Ascending aorta (tissue), 2 donors: ENCODE data around the gene BAZ2B. TPM values are rescaled to one million over a fixed set of nuclear protein-coding genes. Genes with fewer than 3 reads are reported as not detected.
A peak's percentile ranks its signal among the peaks of the same experiment; 100 is the strongest.

ENCODE experiments used
- DNase-seq, 2 donors: peaks; one replicate each; pipeline ENCODE4 v3.0.0-alpha.2; 2019; ENCODE audit warnings: low spot score in 2 of 2
- H3K27ac ChIP-seq, 2 donors: fragments of 200-600 bp; sonication (generic); one replicate each; pipeline ENCODE4 v1.5.1; 2016 to 2017; ENCODE audit warnings: mild to moderate bottlenecking in 1 of 2
- H3K27me3 ChIP-seq: fragments of 200-600 bp; sonication (generic); one replicate; pipeline ENCODE4 v1.5.1; 2017
- H3K36me3 ChIP-seq, 2 donors: fragments of 200-600 bp; sonication (generic); one replicate each; pipeline ENCODE4 v1.5.1; 2016
- H3K4me1 ChIP-seq, 2 donors: fragments of 200-600 bp; sonication (generic); one replicate each; pipeline ENCODE4 v1.5.1; 2016 to 2017; ENCODE audit warnings: mild to moderate bottlenecking in 1 of 2
- H3K4me3 ChIP-seq, 2 donors: fragments of 200-600 bp; sonication (generic); one replicate each; pipeline ENCODE4 v1.5.1; 2016 to 2017; ENCODE audit warnings: mild to moderate bottlenecking in 1 of 2
- H3K9me3 ChIP-seq, 2 donors: fragments of 200-600 bp; sonication (generic); one replicate each; pipeline ENCODE4 v1.5.1; 2016
- CTCF ChIP-seq, 3 experiments: fragments of 200-600 bp in 2 of 3; fragments of 450-650 bp in 1 of 3; sonication (generic) in 2 of 3; IDR thresholded peaks; one replicate each; pipeline ENCODE4 v1.5.1; 2016 to 2019; ENCODE audit warnings: antibody characterized with exemption in 3 of 3, mild to moderate bottlenecking in 1 of 3, moderate library complexity in 1 of 3
- intact Hi-C: fragments of 100-400 bp; cut with DNase I; formaldehyde crosslinking; loops from one replicate; pipeline ENCODE4 v1.15.1; 2023
- total RNA-seq: library from RNA; depleted of rRNA; stranded (reverse); fragments of >200 nt; gene quantifications from one replicate; pipeline ENCODE4 v1.1.0, GENCODE V29; 2016

BAZ2B gene
- total RNA-seq, 1 donor from 2014 or later = 30.8 TPM

DNA sequence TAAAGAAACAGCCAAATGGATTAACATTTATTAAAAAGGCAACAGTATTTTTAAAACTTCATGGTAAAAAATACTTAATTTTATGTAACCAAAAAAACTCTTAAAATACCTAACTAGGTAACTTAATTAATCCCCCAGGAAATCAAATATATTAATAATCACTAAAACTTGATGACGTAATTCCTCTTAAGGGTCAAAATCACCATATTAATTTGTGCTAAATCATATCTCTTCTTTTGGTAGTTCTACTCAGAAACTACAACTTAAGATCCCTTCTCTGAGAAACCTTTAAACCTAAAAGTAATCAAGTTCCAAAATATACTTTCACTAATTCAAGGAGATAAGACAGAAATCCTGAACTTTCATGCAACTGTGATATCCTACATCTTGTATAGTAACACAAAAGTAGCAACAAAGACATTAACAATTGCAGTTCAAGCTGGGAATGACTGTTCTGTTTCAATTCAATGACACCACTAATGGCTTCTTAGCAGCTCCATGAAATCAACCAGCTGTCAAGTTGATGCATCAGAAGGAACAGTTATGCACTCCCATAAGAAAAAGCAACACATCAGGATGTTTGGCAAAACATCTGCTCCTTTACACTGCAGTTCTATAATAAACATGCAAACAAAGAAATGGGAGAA is 4.0 kb downstream of the BAZ2B start:
- TF ChIP-seq CTCF (IDR thresholded peaks at IDR 0.05) = no peak
- Histone ChIP-seq H3K36me3 (no peaks in the 10 kb centered on the region), H3K27me3 (no peaks in the 10 kb centered on the region), H3K9me3 (no peaks in the 10 kb centered on the region), H3K4me3 (peak overlapping the region; percentile 77 to 81), H3K4me1 (peaks cover 2 to 15% of the 10 kb centered on the region in 2 donors), H3K27ac (peak overlapping the region; percentile 11 to 20)
- intact Hi-C loops = loop anchor here (10.0 kb wide), 5 partner anchors 98 to 882 kb away; partner anchors contain the start of genes CD302, RBMS1 and TANC1
- DNase-seq = no peak

GRCh38 chr2:159609811-159610549 is 6.4 kb downstream of the BAZ2B start:
- TF ChIP-seq CTCF (IDR thresholded peaks at IDR 0.05) = no peak
- no peaks in the 10 kb centered on the region for H3K36me3 ChIP-seq
- H3K27me3 ChIP-seq = no peaks in the 10 kb centered on the region
- H3K9me3 ChIP-seq = no peaks in the 10 kb centered on the region
- no peak overlapping the region for H3K27ac ChIP-seq
- no peak overlapping the region for H3K4me3 ChIP-seq
- peaks cover 0 to 30% of the 10 kb centered on the region in 2 donors for H3K4me1 ChIP-seq
- no peak for DNase-seq
- intact Hi-C loops = loop anchor here (10.0 kb wide), 5 partner anchors 95 to 885 kb away; partner anchors contain the start of genes CD302, RBMS1 and TANC1

- H3K27me3 ChIP-seq = no peaks in the 10 kb centered on the region
- H3K27ac ChIP-seq = no peak overlapping the region
- H3K4me1 ChIP-seq = peaks cover 0 to 32% of the 10 kb centered on the region in 2 donors
- no peak for TF ChIP-seq CTCF (IDR thresholded peaks at IDR 0.05)
- DNase-seq = no peak
- intact Hi-C loops = no loop called here
- H3K36me3 ChIP-seq = no peaks in the 10 kb centered on the region
- no peaks in the 10 kb centered on the region for H3K9me3 ChIP-seq
- H3K4me3 ChIP-seq = no peak overlapping the region
Measured at GRCh38 chr2:159608723-159609308, 7.5 kb downstream of the BAZ2B start.

DNA sequence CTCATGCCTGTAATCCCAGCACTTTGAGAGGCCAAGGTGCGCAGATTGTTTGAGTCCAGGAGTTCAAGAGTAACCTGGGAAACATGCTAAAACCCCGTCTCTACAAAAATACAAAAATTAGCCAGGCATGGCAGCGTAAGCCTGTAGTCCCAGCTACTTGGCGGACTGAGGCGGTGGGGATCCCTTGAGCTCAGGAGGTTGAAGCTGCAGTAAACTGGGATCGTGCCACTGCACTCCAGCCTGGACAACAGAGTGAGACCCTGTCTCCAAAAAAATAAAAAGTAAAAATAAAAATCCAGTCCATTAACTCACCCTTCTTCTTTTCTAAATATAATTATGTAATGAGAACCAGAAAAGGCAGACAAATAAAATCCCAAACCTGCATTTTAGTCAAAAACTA is 8.2 kb downstream of the BAZ2B start:
- intact Hi-C loops = no loop called here
- no peaks in the 10 kb centered on the region for H3K9me3 ChIP-seq
- no peak for DNase-seq
- H3K36me3 ChIP-seq = no peaks in the 10 kb centered on the region
- no peaks in the 10 kb centered on the region for H3K27me3 ChIP-seq
- no peak overlapping the region for H3K27ac ChIP-seq
- H3K4me3 ChIP-seq = no peak overlapping the region
- H3K4me1 ChIP-seq = peaks cover 0 to 32% of the 10 kb centered on the region in 2 donors
- no peak for TF ChIP-seq CTCF (IDR thresholded peaks at IDR 0.05)

DNA sequence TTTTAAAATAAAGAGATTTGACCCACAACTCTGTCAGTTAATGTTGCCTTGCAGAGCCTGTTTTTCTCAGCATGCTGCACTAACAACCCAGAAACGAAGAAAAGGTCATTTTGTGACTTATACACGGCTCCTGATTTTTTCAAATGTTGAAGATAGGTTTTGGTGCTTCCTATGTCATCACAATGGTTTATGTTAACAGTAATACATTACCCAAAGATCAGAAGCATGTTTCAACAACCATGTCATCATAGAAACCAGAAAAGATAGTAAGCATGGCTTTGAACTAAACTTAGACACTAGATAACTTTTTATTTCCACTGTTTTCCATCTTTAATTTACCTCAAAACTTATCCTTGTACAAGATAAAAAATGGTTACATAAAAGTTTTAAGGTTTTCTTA is 10.1 kb downstream of the BAZ2B start:
- H3K4me1 ChIP-seq = peaks cover 0 to 32% of the 10 kb centered on the region in 2 donors
- H3K27ac ChIP-seq = peak overlapping the region in 1 of 2 donors; percentile 41
- no peak for DNase-seq
- no peak overlapping the region for H3K4me3 ChIP-seq
- intact Hi-C loops = no loop called here
- no peaks in the 10 kb centered on the region for H3K36me3 ChIP-seq
- TF ChIP-seq CTCF (IDR thresholded peaks at IDR 0.05) = no peak
- H3K27me3 ChIP-seq = no peaks in the 10 kb centered on the region
- H3K9me3 ChIP-seq = no peaks in the 10 kb centered on the region
